K562 (cell line): ENCODE data around the gene ANO9. TPM values are rescaled to one million over a fixed set of nuclear protein-coding genes. Genes with fewer than 3 reads are reported as not detected.

ENCODE experiments used
- BCOR ChIP-seq: fragments of 450-650 bp; IDR thresholded peaks from 2 replicates; pipeline ENCODE4 v1.6.1; 2016
- CBX1 ChIP-seq: sonication (generic); IDR thresholded peaks from 2 replicates; pipeline ENCODE4 v1.6.1; 2016; ENCODE audit warnings: antibody characterized with exemption, low read depth, mild to moderate bottlenecking
- CBX3 ChIP-seq, 2 experiments: IDR thresholded peaks; 1 replicate in 1 of 2; 2 replicates in 1 of 2; pipeline ENCODE4 v1.6.1; 2012; ENCODE audit warnings: inconsistent platforms in 2 of 2, low read length in 2 of 2, borderline replicate concordance in 1 of 2, control low read depth in 1 of 2
- DEAF1 ChIP-seq: fragments of 450-650 bp; formaldehyde crosslinking; IDR thresholded peaks from 2 replicates; pipeline ENCODE4 v1.4.0; 2020; ENCODE audit warnings: mild to moderate bottlenecking, moderate library complexity
- EP400 ChIP-seq: fragments of 450-650 bp; IDR thresholded peaks from 2 replicates; pipeline ENCODE4 v1.6.1; 2017; ENCODE audit warnings: antibody characterized with exemption, mild to moderate bottlenecking, moderate library complexity
- GABPA ChIP-seq: fragments of 200-800 bp; sonication (Bioruptor generic); conservative IDR thresholded peaks from 2 replicates; pipeline ENCODE4 v1.6.1; 2016; ENCODE audit warnings: low read depth, missing genetic modification characterization, missing compliant biosample characterization
- GATA2 ChIP-seq: sonication (generic); formaldehyde crosslinking; IDR thresholded peaks from 2 replicates; pipeline ENCODE4 v1.4.0; 2020; ENCODE audit warnings: mild to moderate bottlenecking, missing genetic modification reagents
- HDAC1 ChIP-seq, 2 experiments: fragments of 450-650 bp; IDR thresholded peaks; 2 replicates each; pipeline ENCODE4 v1.6.1; 2016 to 2017; ENCODE audit warnings: inconsistent platforms in 1 of 2, mild to moderate bottlenecking in 1 of 2, moderate library complexity in 1 of 2
- JUND ChIP-seq, 2 experiments: IDR thresholded peaks; 2 replicates in 1 of 2; 3 replicates in 1 of 2; pipeline ENCODE4 v1.6.1; 2011; ENCODE audit warnings: borderline replicate concordance in 2 of 2, low read depth in 2 of 2, low read length in 2 of 2, improper control_type of control experiment in 1 of 2, missing biosample characterization in 1 of 2, missing genetic modification characterization in 1 of 2, missing genetic modification reagents in 1 of 2
- MAZ ChIP-seq, 2 experiments: fragments of 450-650 bp in 1 of 2; sonication (generic) in 1 of 2; formaldehyde crosslinking; IDR thresholded peaks in 1 of 2; conservative IDR thresholded peaks in 1 of 2; 2 replicates each; pipeline versions ENCODE4 v1.4.0 to v1.5.0; 2020; ENCODE audit warnings: mild to moderate bottlenecking in 1 of 2, missing genetic modification reagents in 1 of 2
- MEIS2 ChIP-seq: fragments of 450-650 bp; IDR thresholded peaks from 2 replicates; pipeline ENCODE4 v1.6.1; 2014; ENCODE audit warnings: mild to moderate bottlenecking; ENCODE audit not compliant: partially characterized antibody
- MXI1 ChIP-seq: IDR thresholded peaks from 2 replicates; pipeline ENCODE4 v1.6.1; 2011; ENCODE audit warnings: low read depth, mild to moderate bottlenecking, improper control_type of control experiment, low read length
- NR2C2 ChIP-seq, 2 experiments: fragments of 200-800 bp in 1 of 2; sonication (Bioruptor generic) in 1 of 2; sonication (generic) in 1 of 2; formaldehyde crosslinking in 1 of 2; IDR thresholded peaks; 2 replicates each; pipeline versions ENCODE4 v1.6.1 to v1.8.0; 2016 to 2022; ENCODE audit warnings: mild to moderate bottlenecking in 1 of 2, missing compliant biosample characterization in 1 of 2, missing genetic modification characterization in 1 of 2, missing genetic modification reagents in 1 of 2
- RAD51 ChIP-seq: fragments of 450-650 bp; IDR thresholded peaks from 2 replicates; pipeline ENCODE4 v1.7.1; 2016; ENCODE audit warnings: low read depth, mild to moderate bottlenecking, borderline replicate concordance
- RB1 ChIP-seq: fragments of 450-650 bp; IDR thresholded peaks from 2 replicates; pipeline ENCODE4 v1.6.1; 2017; ENCODE audit warnings: low read depth, mild to moderate bottlenecking
- TCF7L2 ChIP-seq: fragments of 150-350 bp; IDR thresholded peaks from 2 replicates; pipeline ENCODE4 v1.6.1; 2016; ENCODE audit warnings: low read depth, mild to moderate bottlenecking, low read length, moderate library complexity
- USF2 ChIP-seq: sonication (generic); formaldehyde crosslinking; IDR thresholded peaks from 2 replicates; pipeline ENCODE4 v1.5.0; 2020; ENCODE audit warnings: missing genetic modification reagents
- ZNF592 ChIP-seq: fragments of 450-650 bp; IDR thresholded peaks from 2 replicates; pipeline ENCODE4 v1.6.1; 2017; ENCODE audit warnings: antibody characterized with exemption, mild to moderate bottlenecking
- polyA plus RNA-seq, 8 experiments: library from polyadenylated mRNA; depleted of rRNA in 4 of 8; stranded (reverse) in 5 of 8; unstranded in 3 of 8; fragments of >200 nt; fragmentation: Nextera tagmentation in 2 of 8; fragmentation: Illumina TruSeq in 1 of 8; extraction: Ambion mirVana in 2 of 8; extraction: Trizol in 1 of 8; gene quantifications; 2 replicates each; pipeline versions ENCODE4 v1.2.1 to v1.2.3, GENCODE V29; 2011 to 2014; ENCODE audit warnings: inconsistent platforms in 1 of 8, missing spikeins in 1 of 8
- total RNA-seq, 7 experiments: library from RNA; depleted of rRNA in 6 of 7; stranded (reverse); fragments of >200 nt in 6 of 7; fragmentation: Illumina TruSeq in 2 of 7; extraction: Trizol in 2 of 7; gene quantifications; 2 replicates each; pipeline versions ENCODE4 v1.2.1 to v1.2.3, GENCODE V29; 2011 to 2021; ENCODE audit warnings: low replicate concordance in 1 of 7

Gene ANO9
- total and polyA plus RNA-seq, 9 of the 15 experiments (the other 6 are each of a cell fraction or from before 2014, with no cell fraction given): 0.20 to 14.5 (median 4.5) TPM

- 0 out of 2 replicates have a peak, but pooled peaks have one; percentile 1 for TF ChIP-seq CBX1
- TF ChIP-seq DEAF1: peak; percentile 20; the same call in 1 of the 2 replicates
- TF ChIP-seq GABPA (tag): peak; percentile 18; the same call in 1 of the 2 replicates
- TF ChIP-seq HDAC1 (IDR thresholded peaks at IDR 0.05): peak in 1 of 2 experiments; percentile 88; a peak in 2 of 4 replicates
- peak; percentile 79 for TF ChIP-seq EP400
- TF ChIP-seq MAZ (CRISPR knock-in tag; conservative IDR thresholded peaks at IDR 0.05 in 1 of 2, IDR thresholded peaks at IDR 0.05 in 1 of 2): peak in 1 of 2 experiments; percentile 40; a peak in 1 of 4 replicates
- peak; percentile 47; the same call in 1 of the 2 replicates for TF ChIP-seq NR2C2 (CRISPR knock-in tag; IDR thresholded peaks at IDR 0.05)
- no peak for TF ChIP-seq NR2C2 (tag; IDR thresholded peaks at IDR 0.05)
- 0 out of 2 replicates have a peak, but pooled peaks have one; percentile 49 for TF ChIP-seq MXI1
- 0 out of 2 replicates have a peak, but pooled peaks have one; percentile 22 for TF ChIP-seq RB1
- TF ChIP-seq GATA2 (CRISPR knock-in tag): peak; percentile 82
- TF ChIP-seq RAD51: 0 out of 2 replicates have a peak, but pooled peaks have one; percentile 24
- TF ChIP-seq JUND (IDR thresholded peaks at IDR 0.05; ENCODE audit: borderline replicate concordance, low read depth, low read length): no peak
- TF ChIP-seq JUND (tag; IDR thresholded peaks at IDR 0.05; ENCODE audit: borderline replicate concordance, low read depth, low read length): no peak
- 0 out of 2 replicates have a peak, but pooled peaks have one; percentile 47 for TF ChIP-seq BCOR
- no peak for TF ChIP-seq MEIS2
- peak; percentile 47 for TF ChIP-seq USF2 (CRISPR knock-in tag)
- TF ChIP-seq CBX3 (IDR thresholded peaks at IDR 0.05; ENCODE audit: borderline replicate concordance in 1 of 2, low read length in 2 of 2): no peak
- TF ChIP-seq TCF7L2: no peak
- peak; percentile 78 for TF ChIP-seq ZNF592
Measured at GRCh38 chr11:450809-451451, 9.1 kb upstream of the ANO9 start (continued).
